Endothelial cell of umbilical vein (primary cell): ENCODE measurements around the gene ACBD3. TPM values are rescaled to one million over a fixed set of nuclear protein-coding genes. Genes with fewer than 3 reads are reported as not detected.

Source experiments
- BruUV-seq: library from RNA; stranded (reverse); fragments of 400-500 nt; replicated peaks from 2 replicates; lab custom pipeline; 2021; lab: Mats Ljungman, UMichigan
- CTCF ChIA-PET: fragments of 300-600, 350-600 bp; sonication (Branson Sonifier 250); formaldehyde crosslinking; loops from one replicate; lab custom pipeline; 2021; ENCODE audit warnings: antibody characterized with exemption, inconsistent platforms; lab: Charles Lee
- POLR2A ChIA-PET: fragments of 300-600, 350-600 bp; sonication (Branson Sonifier 250); formaldehyde crosslinking; loops from one replicate; lab custom pipeline; 2021; ENCODE audit warnings: antibody characterized with exemption, inconsistent platforms; lab: Charles Lee
- DNase-seq: peaks from one replicate; pipeline ENCODE4 v3.0.0-alpha.2; 2011; ENCODE audit warnings: low read depth, low spot score
- FAIRE-seq: peaks from 2 replicates; lab custom pipeline; 2011; peaks lifted over from hg19 to GRCh38; lab: Jason Lieb, UNC
- H2AFZ ChIP-seq: 2 replicates; pipeline ENCODE4 v1.6.0; 2012; ENCODE audit warnings: low read depth, low read length, control low read depth, inconsistent platforms
- H3K27ac ChIP-seq: 2 replicates; pipeline ENCODE4 v1.5.1; 2011; ENCODE audit warnings: low read depth, mild to moderate bottlenecking, control low read depth, low read length, moderate library complexity; ENCODE audit not compliant: insufficient read depth
- H3K27me3 ChIP-seq, 2 experiments: 2 replicates each; pipeline versions ENCODE4 v1.6.0 to v1.6.1; 2011; ENCODE audit warnings: low read length in 2 of 2, mixed read lengths in 1 of 2; ENCODE audit not compliant: control insufficient read depth in 2 of 2, insufficient read depth in 2 of 2
- H3K36me3 ChIP-seq, 2 experiments: 2 replicates in 1 of 2; 3 replicates in 1 of 2; pipeline ENCODE4 v1.5.1; 2011; ENCODE audit warnings: low read length in 2 of 2, mild to moderate bottlenecking in 1 of 2, moderate library complexity in 1 of 2; ENCODE audit not compliant: control insufficient read depth in 2 of 2, insufficient read depth in 2 of 2; ENCODE audit errors: extremely low read depth in 1 of 2
- H3K4me1 ChIP-seq: 3 replicates; pipeline ENCODE4 v1.5.1; 2011; ENCODE audit warnings: mild to moderate bottlenecking, low read length; ENCODE audit not compliant: control insufficient read depth, insufficient read depth; ENCODE audit errors: extremely low read depth
- H3K4me2 ChIP-seq: 2 replicates; pipeline ENCODE4 v1.6.1; 2011; ENCODE audit warnings: low read length, control low read depth, mixed read lengths; ENCODE audit not compliant: insufficient read depth
- H3K4me3 ChIP-seq, 3 experiments: fragments of 200-600 bp in 1 of 3; sonication (generic), shearing (Covaris generic) in 1 of 3; replicated peaks in 1 of 3; 2 replicates each; pipeline ENCODE4 v1.5.1; 2011 to 2016; ENCODE audit warnings: control low read depth in 3 of 3, low read length in 3 of 3, mild to moderate bottlenecking in 2 of 3, inconsistent platforms in 1 of 3, low read depth in 1 of 3, moderate library complexity in 1 of 3; ENCODE audit not compliant: insufficient read depth in 1 of 3
- H3K79me2 ChIP-seq: 2 replicates; pipeline ENCODE4 v1.6.0; 2012; ENCODE audit warnings: low read length, inconsistent platforms; ENCODE audit not compliant: control insufficient read depth, insufficient read depth
- H3K9ac ChIP-seq: replicated peaks from 2 replicates; pipeline ENCODE3; 2011; ENCODE audit warnings: low read length, control low read depth; ENCODE audit not compliant: insufficient read depth; ENCODE audit errors: extremely low read depth
- H3K9me1 ChIP-seq: replicated peaks from 3 replicates; pipeline ENCODE4 v1.6.0; 2011; ENCODE audit warnings: mild to moderate bottlenecking, low read length; ENCODE audit not compliant: control insufficient read depth, insufficient read depth; ENCODE audit errors: extremely low read depth
- H3K9me3 ChIP-seq: replicated peaks from 2 replicates; pipeline ENCODE4 v1.5.1; 2012; ENCODE audit warnings: low read length, inconsistent platforms; ENCODE audit not compliant: control insufficient read depth, insufficient read depth
- H4K20me1 ChIP-seq: replicated peaks from 2 replicates; pipeline ENCODE3; 2011; ENCODE audit warnings: mild to moderate bottlenecking, low read length; ENCODE audit not compliant: control insufficient read depth, insufficient read depth; ENCODE audit errors: extremely low read depth
- CTCF ChIP-seq, 2 donors: IDR thresholded peaks; 1 replicate in 1 of 2; 2 replicates in 1 of 2; pipeline ENCODE4 v1.5.1; 2011; ENCODE audit warnings: low read length in 2 of 2, mild to moderate bottlenecking in 2 of 2, moderate library complexity in 2 of 2, control low read depth in 1 of 2, inconsistent platforms in 1 of 2, low read depth in 1 of 2; ENCODE audit not compliant: insufficient read depth in 1 of 2; ENCODE audit errors: extremely low read depth in 1 of 2
- EZH2 ChIP-seq: IDR thresholded peaks from 2 replicates; pipeline ENCODE4 v1.6.1; 2012; ENCODE audit warnings: borderline replicate concordance, low read depth, mild to moderate bottlenecking, moderate library complexity, low read length, inconsistent platforms; ENCODE audit not compliant: severe bottlenecking
- FOS ChIP-seq: IDR thresholded peaks from 2 replicates; pipeline ENCODE4 v1.6.1; 2011; ENCODE audit warnings: mild to moderate bottlenecking, low read length, moderate library complexity, borderline replicate concordance; ENCODE audit not compliant: insufficient read depth
- GATA2 ChIP-seq: IDR thresholded peaks from 2 replicates; pipeline ENCODE4 v1.7.0; 2011; ENCODE audit warnings: low read depth, mild to moderate bottlenecking, moderate library complexity, mixed read lengths, low read length; ENCODE audit not compliant: insufficient read length, insufficient read depth
- JUN ChIP-seq: IDR thresholded peaks from 2 replicates; pipeline ENCODE4 v1.6.1; 2011; ENCODE audit warnings: borderline replicate concordance, low read depth; ENCODE audit not compliant: insufficient read length, insufficient read depth
- MAX ChIP-seq: IDR thresholded peaks from 2 replicates; pipeline ENCODE4 v1.6.1; 2011; ENCODE audit not compliant: insufficient read depth, insufficient read length
- MYC ChIP-seq: IDR thresholded peaks from one replicate; pipeline ENCODE4 v1.6.1; 2011; ENCODE audit warnings: mild to moderate bottlenecking, low read depth, low read length
- POLR2A ChIP-seq: IDR thresholded peaks from 2 replicates; pipeline ENCODE4 v1.6.1; 2012; ENCODE audit warnings: low read depth, mild to moderate bottlenecking, control low read depth, low read length
- POLR2AphosphoS5 ChIP-seq: IDR thresholded peaks from 2 replicates; pipeline ENCODE4 v1.6.1; 2012; ENCODE audit warnings: low read depth, mild to moderate bottlenecking, control low read depth, low read length, moderate library complexity; ENCODE audit not compliant: insufficient read depth
- dilution Hi-C: fragments of 300-500 bp; cut with MboI; formaldehyde crosslinking; loops from one replicate; pipeline ENCODE4 v1.15.0; 2019; ENCODE audit warnings: low sequenced_read_pairs; ENCODE audit not compliant: extremely low pct_ligation_motif_present
- intact Hi-C: fragments of 100-400 bp; cut with micrococcal nuclease; formaldehyde crosslinking; loops from one replicate; pipeline ENCODE4 v1.10.0; 2022
- polyA plus RNA-seq, 4 experiments: library from polyadenylated mRNA; depleted of rRNA in 3 of 4; stranded (reverse) in 3 of 4; unstranded in 1 of 4; fragments of >200 nt; gene quantifications; 2 replicates each; pipeline versions ENCODE4 v1.2.1 to v1.2.3, GENCODE V29; 2011 to 2012; ENCODE audit warnings: missing spikeins in 1 of 4
- total RNA-seq: library from RNA; stranded (reverse); gene quantifications from 2 replicates; pipeline ENCODE4 v1.2.3, GENCODE V29; 2021

ACBD3 gene
- total and polyA plus RNA-seq, 2 donors (not counting 3 experiments of a cell fraction or from before 2014, with no cell fraction given): 12.3 to 36.4 TPM

- TF ChIP-seq POLR2A (no peak), POLR2AphosphoS5 (no peak), CTCF (IDR thresholded peaks at IDR 0.05; ENCODE audit: extremely low read depth in 1 of 2, insufficient read depth in 1 of 2, low read depth in 1 of 2, low read length in 2 of 2) (no peak), EZH2 (no peak), JUN (no peak), MYC (no peak), MAX (no peak), GATA2 (no peak), FOS (no peak)
- Histone ChIP-seq H3K9ac (no peak overlapping the region), H3K79me2 (no peaks in the 10 kb centered on the region), H3K9me1 (peaks cover 2% of the 10 kb centered on the region), H4K20me1 (no peaks in the 10 kb centered on the region), H3K9me3 (no peaks in the 10 kb centered on the region), H3K4me1 (no peaks in the 10 kb centered on the region), H3K27me3 (no peaks in the 10 kb centered on the region), H3K36me3 (peaks cover 5 to 7% of the 10 kb centered on the region in 2 experiments), H3K4me3 (no peak overlapping the region), H2AFZ (no peak overlapping the region), H3K27ac (no peak overlapping the region), H3K4me2 (no peak overlapping the region)
- dilution Hi-C loops (no loop called here), intact Hi-C loops (no loop called here)
- ChIA-PET CTCF (no interaction called here), POLR2A (no interaction called here)
- FAIRE-seq (no peak), DNase-seq (no peak)
- no TSS peak for BruUV-seq
Measured at GRCh38 chr1:226144045-226144444, 42.5 kb downstream of the ACBD3 start.
